ENCODE measurements around the gene DCUN1D1.

The DCUN1D1 gene

GRCh38 chr3:182972387-182972786 is 8.0 kb downstream of the DCUN1D1 start:
- no peak for DNase-seq (ENCODE audit: low read depth, low spot score)

- DNase-seq (ENCODE audit: low read depth, low spot score): peak; percentile 56
Measured at GRCh38 chr3:182971637-182972036, 8.7 kb downstream of the DCUN1D1 start.

- no peak for DNase-seq (ENCODE audit: low read depth, low spot score)
Measured at GRCh38 chr3:182970811-182971418, 9.4 kb downstream of the DCUN1D1 start.

GRCh38 chr3:182969853-182970252 is 10.5 kb downstream of the DCUN1D1 start:
- no peak for DNase-seq (ENCODE audit: low read depth, low spot score)

- DNase-seq (ENCODE audit: low read depth, low spot score): peak; percentile 21
Measured at GRCh38 chr3:182969277-182969676, 11.1 kb downstream of the DCUN1D1 start.

GRCh38 chr3:182967218-182968204 is 12.8 kb downstream of the DCUN1D1 start:
- no peak for DNase-seq (ENCODE audit: low read depth, low spot score)

- no peak for DNase-seq (ENCODE audit: low read depth, low spot score)
Measured at GRCh38 chr3:182965861-182966366, 14.4 kb downstream of the DCUN1D1 start.

- no peak for DNase-seq (ENCODE audit: low read depth, low spot score)
Measured at GRCh38 chr3:182964179-182964578, 16.2 kb downstream of the DCUN1D1 start.

GRCh38 chr3:182962166-182962565 is 18.2 kb downstream of the DCUN1D1 start:
- DNase-seq (ENCODE audit: low read depth, low spot score): no peak

- peak; percentile 31 for DNase-seq (ENCODE audit: low read depth, low spot score)
Measured at GRCh38 chr3:182959474-182960350, 20.6 kb downstream of the DCUN1D1 start.

- no peak for DNase-seq (ENCODE audit: low read depth, low spot score)
Measured at GRCh38 chr3:182957676-182958266, 22.6 kb downstream of the DCUN1D1 start.

GRCh38 chr3:182957226-182957625 is 23.1 kb downstream of the DCUN1D1 start:
- DNase-seq (ENCODE audit: low read depth, low spot score): no peak

- no peak for DNase-seq (ENCODE audit: low read depth, low spot score)
Measured at GRCh38 chr3:182954553-182955235, 25.6 kb downstream of the DCUN1D1 start.

- no peak for DNase-seq (ENCODE audit: low read depth, low spot score)
Measured at GRCh38 chr3:182949688-182950087, 30.6 kb downstream of the DCUN1D1 start.

- no peak for DNase-seq (ENCODE audit: low read depth, low spot score)
Measured at GRCh38 chr3:182948305-182948704, 32.0 kb downstream of the DCUN1D1 start.

- DNase-seq (ENCODE audit: low read depth, low spot score): no peak
Measured at GRCh38 chr3:182947888-182948287, 32.5 kb downstream of the DCUN1D1 start.

GRCh38 chr3:182941719-182942118 is 38.6 kb downstream of the DCUN1D1 start:
- DNase-seq (ENCODE audit: low read depth, low spot score): no peak

- no peak for DNase-seq (ENCODE audit: low read depth, low spot score)
Measured at GRCh38 chr3:182940266-182940808, 40.0 kb downstream of the DCUN1D1 start.

- DNase-seq (ENCODE audit: low read depth, low spot score): no peak
Measured at GRCh38 chr3:182937293-182938051, 42.9 kb downstream of the DCUN1D1 start.

- no peak for DNase-seq (ENCODE audit: low read depth, low spot score)
Measured at GRCh38 chr3:182936918-182937285, 43.4 kb downstream of the DCUN1D1 start.
